Astrocyte (in vitro differentiated cells and primary cell): ENCODE results near the gene CCND2. TPM values are rescaled to one million over a fixed set of nuclear protein-coding genes. Genes with fewer than 3 reads are reported as not detected.
A peak's percentile ranks its signal among the peaks of the same experiment; 100 is the strongest.

Experiments
- DNase-seq: peaks from one replicate; pipeline ENCODE4 v3.0.0-alpha.2; 2010; ENCODE audit warnings: low read depth
- FAIRE-seq: peaks from 2 replicates; lab custom pipeline; 2011; peaks lifted over from hg19 to GRCh38; lab: Jason Lieb, UNC
- H2AFZ ChIP-seq: 2 replicates; pipeline ENCODE4 v1.6.0; 2012; ENCODE audit warnings: low read depth, low read length, inconsistent platforms
- H3K27ac ChIP-seq: 2 replicates; pipeline ENCODE4 v1.5.1; 2011; ENCODE audit warnings: low read depth, low read length, inconsistent platforms
- H3K27me3 ChIP-seq: 2 replicates; pipeline ENCODE4 v1.6.0; 2011; ENCODE audit warnings: low read length, inconsistent platforms; ENCODE audit not compliant: insufficient read depth
- H3K36me3 ChIP-seq: 2 replicates; pipeline ENCODE4 v1.5.1; 2011; ENCODE audit warnings: low read length, inconsistent platforms; ENCODE audit not compliant: insufficient read depth
- H3K4me1 ChIP-seq: 2 replicates; pipeline ENCODE4 v1.5.1; 2011; ENCODE audit warnings: low read length, inconsistent platforms; ENCODE audit not compliant: insufficient read depth
- H3K4me2 ChIP-seq: 2 replicates; pipeline ENCODE4 v1.6.0; 2012; ENCODE audit warnings: low read length, inconsistent platforms
- H3K4me3 ChIP-seq: 2 replicates; pipeline ENCODE4 v1.5.1; 2011; ENCODE audit warnings: low read depth, mild to moderate bottlenecking, low read length, inconsistent platforms; ENCODE audit not compliant: insufficient read depth
- H3K79me2 ChIP-seq: 2 replicates; pipeline ENCODE4 v1.6.0; 2012; ENCODE audit warnings: mild to moderate bottlenecking, low read length, inconsistent platforms; ENCODE audit not compliant: insufficient read depth
- H3K9ac ChIP-seq: 2 replicates; pipeline ENCODE4 v1.6.0; 2012; ENCODE audit warnings: mild to moderate bottlenecking, low read length, inconsistent platforms
- H3K9me3 ChIP-seq: 2 replicates; pipeline ENCODE4 v1.5.1; 2012; ENCODE audit warnings: low read depth, mild to moderate bottlenecking, low read length, inconsistent platforms; ENCODE audit not compliant: insufficient read depth
- H4K20me1 ChIP-seq: 2 replicates; pipeline ENCODE4 v1.6.0; 2012; ENCODE audit warnings: low read length, inconsistent platforms; ENCODE audit not compliant: insufficient read depth
- H3K27ac Mint-ChIP-seq: one replicate; pipeline ENCODE4 v1.8.0; 2021; ENCODE audit warnings: mild to moderate bottlenecking, mixed read lengths; ENCODE audit not compliant: unreplicated experiment
- H3K27me3 Mint-ChIP-seq: one replicate; pipeline ENCODE4 v1.8.0; 2021; ENCODE audit warnings: low read depth, mixed read lengths; ENCODE audit not compliant: unreplicated experiment
- H3K36me3 Mint-ChIP-seq: one replicate; pipeline ENCODE4 v1.8.0; 2021; ENCODE audit warnings: low read depth, mixed read lengths; ENCODE audit not compliant: unreplicated experiment
- H3K4me1 Mint-ChIP-seq: one replicate; pipeline ENCODE4 v1.8.0; 2021; ENCODE audit warnings: low read depth, mixed read lengths; ENCODE audit not compliant: unreplicated experiment
- H3K4me3 Mint-ChIP-seq: one replicate; pipeline ENCODE4 v1.8.0; 2021; ENCODE audit warnings: mild to moderate bottlenecking, moderate library complexity, mixed read lengths; ENCODE audit not compliant: unreplicated experiment
- H3K9me3 Mint-ChIP-seq: one replicate; pipeline ENCODE4 v1.8.0; 2021; ENCODE audit warnings: mild to moderate bottlenecking, mixed read lengths; ENCODE audit not compliant: unreplicated experiment
- EZH2 ChIP-seq: IDR thresholded peaks from 2 replicates; pipeline ENCODE4 v1.6.1; 2012; ENCODE audit warnings: mild to moderate bottlenecking, low read length, inconsistent platforms; ENCODE audit not compliant: insufficient read depth
- total RNA-seq: library from RNA; stranded (reverse); gene quantifications from 2 replicates; pipeline ENCODE4 v1.2.1, GENCODE V29; 2021
- TF ChIP-seq, protein P1 (sequence below): IDR thresholded peaks from 2 replicates; pipeline ENCODE4 v1.5.1; 2011; ENCODE audit warnings: low read depth, mild to moderate bottlenecking, inconsistent platforms, low read length, moderate library complexity; ENCODE audit not compliant: insufficient read depth

Gene CCND2
- total RNA-seq, 1 donor from 2014 or later: 726 TPM

DNA sequence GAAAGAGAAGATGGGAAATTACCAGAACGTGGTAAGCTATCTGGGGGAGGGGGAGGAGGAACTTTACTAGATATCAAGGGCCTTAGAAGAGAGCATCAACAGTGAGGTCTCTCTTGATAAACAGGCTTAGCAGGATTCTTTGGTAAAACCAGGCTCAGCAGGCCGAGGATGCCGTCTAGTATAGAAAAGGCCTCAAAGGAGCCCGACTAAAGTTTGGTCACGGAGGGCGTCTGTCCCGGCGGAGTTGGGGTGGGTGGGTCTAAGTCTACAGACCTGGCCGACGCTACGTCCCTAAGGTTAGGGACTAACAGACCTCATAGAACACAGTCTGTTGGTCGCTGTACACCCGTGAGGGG is 46.9 kb downstream of the CCND2 start:
- Mint-ChIP-seq H3K4me3 (peak overlapping the region; percentile 87), H3K27ac (peak overlapping the region; percentile 93), H3K36me3 (peaks cover 7% of the 10 kb centered on the region), H3K9me3 (no peaks in the 10 kb centered on the region), H3K27me3 (no peaks in the 10 kb centered on the region), H3K4me1 (peaks cover 24% of the 10 kb centered on the region)
- peak overlapping the region; percentile 98 for H2AFZ ChIP-seq
- no peaks in the 10 kb centered on the region for H3K36me3 ChIP-seq
- FAIRE-seq (no peak), DNase-seq (no peak)
- H3K27ac ChIP-seq: peak overlapping the region; percentile 81
- peaks cover 40% of the 10 kb centered on the region for H3K79me2 ChIP-seq
- TF ChIP-seq, protein P1, sequence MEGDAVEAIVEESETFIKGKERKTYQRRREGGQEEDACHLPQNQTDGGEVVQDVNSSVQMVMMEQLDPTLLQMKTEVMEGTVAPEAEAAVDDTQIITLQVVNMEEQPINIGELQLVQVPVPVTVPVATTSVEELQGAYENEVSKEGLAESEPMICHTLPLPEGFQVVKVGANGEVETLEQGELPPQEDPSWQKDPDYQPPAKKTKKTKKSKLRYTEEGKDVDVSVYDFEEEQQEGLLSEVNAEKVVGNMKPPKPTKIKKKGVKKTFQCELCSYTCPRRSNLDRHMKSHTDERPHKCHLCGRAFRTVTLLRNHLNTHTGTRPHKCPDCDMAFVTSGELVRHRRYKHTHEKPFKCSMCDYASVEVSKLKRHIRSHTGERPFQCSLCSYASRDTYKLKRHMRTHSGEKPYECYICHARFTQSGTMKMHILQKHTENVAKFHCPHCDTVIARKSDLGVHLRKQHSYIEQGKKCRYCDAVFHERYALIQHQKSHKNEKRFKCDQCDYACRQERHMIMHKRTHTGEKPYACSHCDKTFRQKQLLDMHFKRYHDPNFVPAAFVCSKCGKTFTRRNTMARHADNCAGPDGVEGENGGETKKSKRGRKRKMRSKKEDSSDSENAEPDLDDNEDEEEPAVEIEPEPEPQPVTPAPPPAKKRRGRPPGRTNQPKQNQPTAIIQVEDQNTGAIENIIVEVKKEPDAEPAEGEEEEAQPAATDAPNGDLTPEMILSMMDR: no peak
- no peak for TF ChIP-seq EZH2
- peak overlapping the region; percentile 99 for H3K4me3 ChIP-seq
- peaks cover 19% of the 10 kb centered on the region for H4K20me1 ChIP-seq
- H3K27me3 ChIP-seq: no peaks in the 10 kb centered on the region
- H3K4me1 ChIP-seq: peaks cover 10% of the 10 kb centered on the region
- H3K4me2 ChIP-seq: peak overlapping the region; percentile 99
- H3K9me3 ChIP-seq: no peaks in the 10 kb centered on the region
- peak overlapping the region; percentile 95 for H3K9ac ChIP-seq

DNA sequence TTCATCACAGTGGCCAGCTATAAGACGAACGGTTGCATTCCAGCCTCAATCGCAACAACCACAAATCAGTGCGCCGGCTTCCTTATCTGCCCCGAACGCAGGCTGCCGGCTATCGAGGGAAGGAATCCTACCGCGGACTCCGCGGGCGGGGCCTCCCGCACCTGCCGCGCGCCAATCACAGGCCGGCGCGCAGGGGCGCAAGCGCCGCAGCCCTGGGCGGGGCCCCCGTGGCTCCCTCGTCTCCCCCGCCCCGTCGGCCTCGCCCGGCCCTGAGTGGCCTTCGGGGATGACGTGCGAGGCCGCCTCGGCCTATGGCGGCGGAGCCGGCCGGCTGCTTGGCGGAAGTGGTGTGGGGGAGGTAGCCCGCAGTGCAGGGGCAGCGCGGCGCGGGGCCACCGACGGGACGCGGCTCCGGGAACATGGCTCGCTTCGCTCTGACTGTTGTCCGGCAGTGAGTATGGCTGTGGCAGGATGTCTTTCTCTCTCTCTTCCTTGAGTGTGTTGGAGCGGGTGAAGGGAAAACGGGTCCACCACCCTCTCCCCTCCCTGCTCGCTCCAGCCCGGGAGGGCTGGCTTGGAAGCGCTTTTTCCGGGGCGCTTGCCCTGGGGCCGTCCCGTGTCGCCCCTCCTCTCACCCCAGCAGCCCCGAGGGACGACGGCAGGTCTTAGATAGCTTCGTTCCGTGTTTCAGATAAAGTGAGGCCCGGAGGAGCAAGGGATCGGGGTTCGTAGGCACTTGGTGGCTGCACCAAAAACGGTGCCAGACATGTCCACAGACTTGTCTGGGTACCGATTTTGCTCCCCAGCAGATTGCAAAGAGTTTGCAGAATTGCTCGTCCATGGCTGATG is 47.5 kb downstream of the CCND2 start, which contains the start of gene TIGAR:
TIGAR (plus strand) TSS at position 361 of the 849 bp plus-strand sequence; CDS start at position 420, 59 bp downstream.
- peaks cover 25% of the 10 kb centered on the region for H4K20me1 ChIP-seq
- Mint-ChIP-seq H3K27ac (peak within 1 kb of the TSS; percentile 98), H3K36me3 (peaks cover 7% of the 10 kb centered on the region), H3K9me3 (no peaks in the 10 kb centered on the region), H3K4me1 (peaks cover 27% of the 10 kb centered on the region), H3K4me3 (peak within 1 kb of the TSS; percentile 99), H3K27me3 (no peaks in the 10 kb centered on the region)
- peak within 1 kb of the TSS; percentile 99 for H3K4me2 ChIP-seq
- peak within 1 kb of the TSS; percentile 98 for H2AFZ ChIP-seq
- peaks cover 46% of the 10 kb centered on the region for H3K79me2 ChIP-seq
- peaks cover 10% of the 10 kb centered on the region for H3K4me1 ChIP-seq
- H3K27me3 ChIP-seq: no peaks in the 10 kb centered on the region
- H3K9ac ChIP-seq: peak within 1 kb of the TSS; percentile 95
- DNase-seq (peak; percentile 86), FAIRE-seq (no peak)
- no peaks in the 10 kb centered on the region for H3K36me3 ChIP-seq
- peak within 1 kb of the TSS; percentile 99 for H3K4me3 ChIP-seq
- H3K9me3 ChIP-seq: no peaks in the 10 kb centered on the region
- peak within 1 kb of the TSS; percentile 85 for H3K27ac ChIP-seq
- no peak for TF ChIP-seq EZH2
- TF ChIP-seq, protein P1: no peak

DNA sequence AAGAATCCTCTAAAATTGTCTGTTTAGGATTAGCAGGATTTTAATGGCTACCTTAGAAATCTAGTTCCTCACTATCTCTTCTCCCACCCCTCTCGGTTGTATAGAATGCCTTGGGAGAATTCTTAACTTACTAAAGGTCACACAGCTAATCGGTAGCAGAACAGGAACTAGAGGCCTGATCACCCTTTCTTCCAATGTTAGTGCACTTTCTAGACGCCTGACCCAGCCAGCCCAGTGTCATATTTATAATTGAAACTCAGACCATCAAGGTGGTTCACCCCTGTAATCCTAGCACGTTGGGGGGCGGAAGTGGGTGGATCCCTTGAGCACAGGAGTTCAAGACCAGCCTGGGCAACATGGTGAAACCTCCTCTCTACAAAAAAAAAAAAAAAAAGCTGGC is 49.2 kb downstream of the CCND2 start:
- Mint-ChIP-seq H3K4me1 (peaks cover 28% of the 10 kb centered on the region), H3K9me3 (no peaks in the 10 kb centered on the region), H3K27me3 (no peaks in the 10 kb centered on the region), H3K4me3 (peak overlapping the region; percentile 99), H3K36me3 (peaks cover 10% of the 10 kb centered on the region), H3K27ac (peak overlapping the region; percentile 24)
- Histone ChIP-seq H3K27me3 (no peaks in the 10 kb centered on the region), H3K27ac (no peak overlapping the region), H3K4me1 (peaks cover 10% of the 10 kb centered on the region), H4K20me1 (peaks cover 40% of the 10 kb centered on the region), H3K79me2 (peaks cover 61% of the 10 kb centered on the region), H3K9me3 (no peaks in the 10 kb centered on the region), H3K9ac (no peak overlapping the region), H3K4me3 (no peak overlapping the region), H3K4me2 (peak overlapping the region; percentile 93), H2AFZ (no peak overlapping the region), H3K36me3 (no peaks in the 10 kb centered on the region)
- FAIRE-seq: no peak
- DNase-seq: no peak
- TF ChIP-seq EZH2: no peak

Other genes with a start within 250 kb of the CCND2 start
- gene TIGAR, start 47.5 kb downstream of the CCND2 start, total RNA-seq: 91.7 and 95.4 TPM in 2 replicates
- gene FGF23, start 106.0 kb downstream of the CCND2 start, total RNA-seq: not detected in 2 replicates
- gene FGF6, start 172.1 kb downstream of the CCND2 start, total RNA-seq: not detected in 2 replicates